Panc1 (cell line): Measurements from ENCODE around the gene LTB.

Experiments used
- CTCF ChIP-seq: fragments of 450-650 bp; IDR thresholded peaks from 2 replicates; pipeline ENCODE4 v1.5.1; 2017; ENCODE audit warnings: mild to moderate bottlenecking
- POLR2AphosphoS5 ChIP-seq: IDR thresholded peaks from 2 replicates; pipeline ENCODE4 v1.6.1; 2012; ENCODE audit warnings: mild to moderate bottlenecking, low read depth, low read length, moderate library complexity

GRCh38 chr6:31631681-31632278 lies 49.6 kb upstream of the LTB start:
- TF ChIP-seq CTCF: no peak
- no peak for TF ChIP-seq POLR2AphosphoS5
